Measurements from ENCODE around the gene LBHD2. TPM values are rescaled to one million over a fixed set of nuclear protein-coding genes. Genes with fewer than 3 reads are reported as not detected.

LBHD2 gene
- total RNA-seq, 1 experiment from 2014 or later = not detected

- ChIA-PET POLR2A (no interaction called here), CTCF (interaction anchor here (0.6 kb wide), 1 partner anchor 170 kb away, joined by 7 read pairs; no protein-coding TSS in a partner anchor)
- intact Hi-C loops (cut with micrococcal nuclease; ENCODE audit: unreplicated experiment) = no loop called here
- H3K27ac ChIP-seq (ENCODE audit: low read length) = peak overlapping the region; percentile 87
- DNase-seq (ENCODE audit: low read depth, low spot score) (no peak), ATAC-seq (no peak)
- peaks cover 48% of the 10 kb centered on the region for H3K4me1 ChIP-seq (ENCODE audit: control insufficient read depth, insufficient read depth, low read length)
- in situ Hi-C loops (cut with HindIII; ENCODE audit: low pct_unique_long_range_greater_than_20kb, low sequenced_read_pairs) = no loop called here
- no TSS peak for BruUV-seq (replicated peaks)
- peak overlapping the region; percentile 65 to 73 for H3K4me3 ChIP-seq (ENCODE audit: low read depth in 2 of 2, low read length in 2 of 2)
- H3K27me3 ChIP-seq (ENCODE audit: control insufficient read depth, insufficient read depth, low read length) = no peaks in the 10 kb centered on the region
- TF ChIP-seq TCF7L2 (IDR thresholded peaks at IDR 0.05; ENCODE audit: low read depth, low read length) (no peak), CTCF (IDR thresholded peaks at IDR 0.05) (no peak), POLR2AphosphoS5 (IDR thresholded peaks at IDR 0.05; ENCODE audit: low read depth, low read length) (no peak), SIN3A (IDR thresholded peaks at IDR 0.05; ENCODE audit: borderline replicate concordance, insufficient read depth, low read depth, low read length) (no peak), REST (IDR thresholded peaks at IDR 0.05; ENCODE audit: insufficient read depth in 1 of 2, low read depth in 2 of 2, low read length in 1 of 2) (no peak)
- no peaks in the 10 kb centered on the region for H3K9me3 ChIP-seq (ENCODE audit: control insufficient read depth, insufficient read depth, low read depth, low read length)
- H3K36me3 ChIP-seq (ENCODE audit: control insufficient read depth, insufficient read depth, low read length) = no peaks in the 10 kb centered on the region
Observed at GRCh38 chr14:103124501-103125001, 40.5 kb downstream of the LBHD2 start.

GRCh38 chr14:103125098-103126070 is 41.4 kb downstream of the LBHD2 start:
- peaks cover 50% of the 10 kb centered on the region for H3K4me1 ChIP-seq (ENCODE audit: control insufficient read depth, insufficient read depth, low read length)
- no peak for TF ChIP-seq SIN3A (IDR thresholded peaks at IDR 0.05; ENCODE audit: borderline replicate concordance, insufficient read depth, low read depth, low read length)
- TF ChIP-seq CTCF (IDR thresholded peaks at IDR 0.05) = no peak
- TF ChIP-seq POLR2AphosphoS5 (IDR thresholded peaks at IDR 0.05; ENCODE audit: low read depth, low read length) = no peak
- TF ChIP-seq TCF7L2 (IDR thresholded peaks at IDR 0.05; ENCODE audit: low read depth, low read length) = no peak
- no peak for TF ChIP-seq REST (IDR thresholded peaks at IDR 0.05; ENCODE audit: insufficient read depth in 1 of 2, low read depth in 2 of 2, low read length in 1 of 2)
- in situ Hi-C loops (cut with HindIII; ENCODE audit: low pct_unique_long_range_greater_than_20kb, low sequenced_read_pairs) (no loop called here), intact Hi-C loops (cut with micrococcal nuclease; ENCODE audit: unreplicated experiment) (no loop called here)
- CTCF ChIA-PET = interaction anchor here (0.6 to 1.3 kb wide), 2 partner anchors 20 to 170 kb away, joined by 4 to 7 read pairs; no protein-coding TSS in a partner anchor
- H3K27me3 ChIP-seq (ENCODE audit: control insufficient read depth, insufficient read depth, low read length) = no peaks in the 10 kb centered on the region
- peak overlapping the region; percentile 65 to 73 for H3K4me3 ChIP-seq (ENCODE audit: low read depth in 2 of 2, low read length in 2 of 2)
- ATAC-seq (no peak), DNase-seq (ENCODE audit: low read depth, low spot score) (no peak)
- H3K36me3 ChIP-seq (ENCODE audit: control insufficient read depth, insufficient read depth, low read length) = no peaks in the 10 kb centered on the region
- H3K9me3 ChIP-seq (ENCODE audit: control insufficient read depth, insufficient read depth, low read depth, low read length) = no peaks in the 10 kb centered on the region
- POLR2A ChIA-PET = no interaction called here
- no TSS peak for BruUV-seq (replicated peaks)
- peak overlapping the region; percentile 87 for H3K27ac ChIP-seq (ENCODE audit: low read length)

Data from Panc1 (cell line).